Hematopoietic multipotent progenitor cell treated with erythropoietin and hydrocortisone succinate and interleukin-3 and kit ligand, for 17 days (in vitro differentiated cells): Measurements from ENCODE around the gene SLC19A1.
"Not testable (repeated sequence)": the region's sequence is repeated elsewhere in the genome, so short reads cannot be mapped to it uniquely, and the experiment has no call there.

ENCODE experiments used
- DNase-seq: peaks from one replicate; pipeline ENCODE4 v3.0.0-alpha.2; 2015; ENCODE audit warnings: low spot score

Gene SLC19A1

DNA sequence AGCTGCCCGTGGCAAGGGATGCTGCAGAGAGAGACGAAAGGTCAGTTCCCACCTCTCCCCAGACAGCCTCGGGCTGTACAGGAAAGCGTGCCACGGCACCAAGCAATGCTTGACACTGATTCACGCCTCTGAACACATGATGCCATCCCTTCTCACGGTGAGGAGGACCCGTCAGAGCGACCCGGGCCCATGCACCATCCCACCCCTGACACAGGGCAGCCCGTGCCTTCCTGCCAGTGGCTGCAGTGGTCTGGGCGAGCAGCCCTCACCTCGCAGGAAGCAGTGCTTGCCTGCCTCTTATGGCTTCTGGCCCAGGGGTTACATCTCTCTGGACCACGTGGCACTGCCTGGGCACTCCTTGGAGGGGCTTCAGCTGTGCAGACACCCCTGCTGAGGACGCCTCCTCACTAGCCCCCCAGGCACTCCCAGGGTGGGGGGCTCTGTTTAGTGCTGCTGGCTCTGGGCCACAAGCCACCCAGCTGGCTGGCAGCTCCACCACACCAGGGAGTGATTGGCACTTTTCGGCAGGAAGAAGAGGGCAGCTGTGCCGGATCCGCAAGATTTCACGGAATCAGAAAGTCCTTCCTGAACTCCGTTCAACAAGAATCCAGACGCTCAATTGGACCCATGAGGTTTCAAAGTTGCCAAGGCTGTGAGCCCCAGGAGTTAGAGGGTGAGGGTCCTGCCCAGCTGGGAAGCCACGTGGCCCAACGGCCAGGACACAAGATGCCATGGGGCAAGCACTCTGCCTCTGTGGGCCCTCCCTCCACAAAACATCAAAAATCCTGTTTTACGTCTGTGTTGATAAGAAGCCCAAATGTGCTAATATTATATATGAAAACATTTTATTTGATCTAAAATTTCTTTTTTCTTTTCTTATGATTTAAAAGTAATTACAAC lies 34.8 kb upstream of the SLC19A1 start:
- no peak for DNase-seq

DNA sequence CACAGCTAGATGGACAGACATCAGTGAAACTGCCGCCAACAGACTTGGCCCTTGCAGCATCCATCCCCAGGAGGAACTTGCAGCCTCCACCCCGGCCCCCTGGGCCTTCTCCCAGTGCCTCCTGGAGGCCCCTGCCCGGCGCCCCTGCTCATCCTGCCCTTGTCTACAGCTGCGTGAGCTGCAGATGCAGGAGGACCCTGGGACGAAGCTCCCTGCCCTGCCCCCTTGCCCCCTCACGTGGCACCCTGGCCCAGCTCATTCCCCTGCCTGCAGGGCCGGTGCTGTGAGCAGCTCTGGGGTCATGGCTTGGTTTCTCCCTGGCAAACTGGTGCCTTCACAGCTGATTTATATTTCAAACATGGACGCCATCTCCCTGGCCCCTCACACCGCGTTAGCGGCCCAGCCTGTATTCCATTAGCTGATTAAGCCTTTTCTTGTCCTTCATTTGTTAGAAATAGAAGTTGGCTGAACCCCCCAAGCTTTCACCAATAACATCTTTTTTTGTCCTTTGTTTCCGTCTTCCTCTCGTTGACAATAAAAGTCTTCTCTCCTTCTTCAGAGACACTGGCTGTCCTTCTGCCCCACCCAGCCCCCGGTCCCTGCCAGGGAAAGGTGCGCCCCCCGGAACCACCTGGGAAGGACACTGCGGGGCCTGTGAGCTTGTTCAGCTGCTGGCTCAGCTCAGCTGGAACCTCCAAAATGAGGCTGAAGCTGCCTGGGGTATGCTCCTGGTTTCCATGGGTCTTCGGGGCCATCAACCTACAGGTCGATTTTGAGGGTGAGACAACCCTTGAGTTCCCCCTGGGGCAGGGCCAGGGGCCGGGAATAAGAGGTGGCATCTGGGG lies 34.0 kb upstream of the SLC19A1 start:
- no peak for DNase-seq

DNA sequence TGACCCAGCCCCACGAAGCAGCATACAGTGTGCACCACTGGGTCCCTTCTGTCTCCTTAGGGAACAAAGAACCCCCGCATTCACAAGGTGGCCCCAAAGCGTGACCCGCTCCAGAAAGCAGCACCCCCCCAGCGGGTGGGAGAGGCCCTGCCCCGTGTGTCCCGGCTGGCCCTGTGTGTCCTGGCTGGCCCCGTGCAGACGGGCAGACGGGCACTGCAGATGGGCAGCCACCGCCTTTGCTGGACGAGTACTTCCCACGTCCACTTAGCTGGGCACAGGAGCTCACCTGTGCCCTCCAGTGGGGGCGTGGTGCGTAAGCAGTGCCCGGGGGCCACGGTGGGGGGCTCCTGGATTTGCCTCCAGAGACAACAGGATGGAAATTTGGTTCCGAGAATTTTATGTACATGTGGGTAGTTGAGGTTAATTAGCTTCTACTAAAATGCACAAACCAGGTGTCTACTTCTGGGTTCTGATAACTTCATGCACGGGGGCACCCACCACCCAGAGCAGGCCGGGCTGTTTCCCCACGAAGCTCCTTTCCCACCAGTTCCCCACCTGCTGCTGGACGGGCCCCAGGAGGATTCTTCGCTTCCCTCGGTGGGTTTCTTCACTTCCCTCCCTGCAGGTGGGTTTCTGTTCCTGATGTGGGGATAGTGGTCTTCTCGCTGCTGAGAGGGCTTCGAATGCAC lies 33.2 kb upstream of the SLC19A1 start:
- no peak for DNase-seq

DNA sequence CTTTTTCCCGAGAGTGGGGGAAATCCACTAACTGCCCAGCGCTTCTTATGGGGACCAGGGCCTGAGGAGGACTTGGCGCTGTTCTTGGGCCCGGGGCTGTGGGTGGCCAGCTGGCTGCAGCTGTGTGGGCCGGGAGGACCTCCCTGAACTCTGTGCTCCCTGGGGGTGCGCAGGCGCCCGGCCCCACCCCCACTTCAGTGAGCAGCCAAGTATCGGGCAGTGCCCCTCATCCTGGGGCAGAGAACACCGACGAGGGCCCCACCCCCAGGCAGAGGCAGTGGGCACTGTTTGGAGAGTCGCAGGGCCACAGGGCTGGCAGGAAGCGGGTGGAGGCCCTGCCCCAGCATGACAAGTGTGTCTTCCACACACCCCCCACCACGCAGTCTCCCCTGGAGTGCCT lies 32.5 kb upstream of the SLC19A1 start:
- no peak for DNase-seq

DNA sequence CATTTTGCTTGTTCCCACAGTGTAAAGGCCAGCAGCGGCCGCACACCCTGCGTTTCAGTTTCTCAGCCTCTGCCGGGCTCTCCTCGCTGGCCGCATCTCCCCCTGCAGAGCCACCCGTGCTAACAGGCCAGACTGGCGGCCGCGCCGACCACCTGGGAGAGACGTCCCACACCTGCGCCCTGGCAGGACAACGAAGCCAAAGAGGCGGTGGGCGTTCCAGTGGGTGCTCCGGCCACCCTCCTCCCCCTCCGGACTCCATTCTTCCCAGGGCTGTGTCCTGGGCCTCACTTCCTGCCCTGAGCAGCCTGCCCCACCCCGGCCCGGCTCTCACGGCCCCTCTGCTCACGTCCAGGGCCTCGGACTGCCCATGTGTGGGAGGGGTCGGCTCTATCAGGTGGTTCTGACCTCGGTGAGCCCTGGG lies 31.9 kb upstream of the SLC19A1 start:
- DNase-seq = no peak

DNA sequence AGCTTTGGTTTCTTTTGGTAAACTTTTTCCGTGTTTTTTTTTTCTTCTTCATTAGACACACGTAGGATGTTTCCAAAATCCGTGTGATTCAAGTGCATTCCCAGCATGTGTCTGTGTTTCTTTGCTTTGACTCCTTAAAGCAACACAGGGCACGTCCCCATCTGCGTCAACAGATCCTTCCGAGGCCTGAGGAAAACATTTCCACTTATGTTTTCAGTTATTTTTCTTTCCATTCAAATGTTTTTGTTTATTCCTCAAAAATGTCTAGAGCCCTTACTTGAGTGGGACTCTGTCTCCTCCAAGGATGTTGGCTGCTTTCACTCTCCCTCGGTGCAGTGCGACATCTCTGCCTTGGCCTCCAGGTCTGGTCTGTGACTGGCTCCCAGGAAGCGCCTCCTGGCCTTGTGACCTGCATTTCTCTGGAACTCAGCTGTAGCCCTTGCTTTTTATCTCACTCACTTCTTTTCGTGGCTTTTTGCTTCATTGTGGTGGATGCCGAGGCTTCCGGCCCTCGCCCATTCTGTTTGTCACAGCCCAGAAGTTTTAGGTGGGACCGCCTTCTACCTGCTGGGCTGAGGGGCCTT lies 31.3 kb upstream of the SLC19A1 start:
- DNase-seq = no peak

- no peak for DNase-seq
Measured at GRCh38 chr21:45572783-45573451, 30.7 kb upstream of the SLC19A1 start.

DNA sequence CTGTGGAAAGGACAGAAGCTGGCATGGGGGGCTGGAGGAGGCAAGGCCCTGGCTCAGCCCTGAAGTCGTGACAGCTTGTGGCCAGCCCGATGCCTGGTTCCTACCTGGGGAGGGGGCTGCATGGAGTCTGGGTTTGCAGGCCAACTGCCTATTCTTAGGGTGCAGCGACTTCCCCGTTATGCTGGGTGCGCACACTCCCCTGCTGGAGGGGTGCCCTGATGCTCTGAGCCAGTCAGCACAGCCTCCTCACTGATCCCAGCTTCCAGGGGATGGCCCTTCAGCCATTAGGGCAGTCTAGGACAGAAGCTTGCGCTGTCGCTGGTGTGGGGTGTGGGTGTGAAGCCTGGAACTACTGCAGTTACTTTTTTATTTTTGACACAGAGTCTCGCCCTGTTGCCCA lies 30.0 kb upstream of the SLC19A1 start:
- no peak for DNase-seq

DNA sequence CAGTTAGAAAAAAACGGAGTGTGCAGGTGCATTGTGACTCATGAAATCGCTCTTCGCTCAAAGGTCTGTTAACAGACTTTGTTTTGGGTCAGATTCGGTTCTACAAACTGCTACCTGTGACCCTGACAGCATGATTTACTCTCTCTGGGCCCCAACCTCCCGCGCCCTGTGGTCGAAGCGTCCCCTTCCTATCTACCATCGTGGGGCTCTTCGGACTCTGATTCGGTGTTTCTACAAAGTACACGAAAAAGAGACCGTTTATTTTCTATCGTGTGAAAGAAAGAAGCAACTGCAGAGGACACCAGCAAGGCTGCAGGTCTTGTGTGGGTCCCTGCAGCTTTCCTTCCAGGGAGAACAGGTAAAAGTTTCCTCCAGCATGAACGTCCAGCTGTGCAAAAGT lies 29.4 kb upstream of the SLC19A1 start:
- DNase-seq = no peak

- DNase-seq = no peak
Measured at GRCh38 chr21:45570826-45571601, 28.8 kb upstream of the SLC19A1 start.

- no peak for DNase-seq
Measured at GRCh38 chr21:45570071-45570470, 27.8 kb upstream of the SLC19A1 start.

- no peak for DNase-seq
Measured at GRCh38 chr21:45568383-45568782, 26.1 kb upstream of the SLC19A1 start.

GRCh38 chr21:45564137-45564536 lies 21.9 kb upstream of the SLC19A1 start:
- not testable (repeated sequence) for DNase-seq

DNA sequence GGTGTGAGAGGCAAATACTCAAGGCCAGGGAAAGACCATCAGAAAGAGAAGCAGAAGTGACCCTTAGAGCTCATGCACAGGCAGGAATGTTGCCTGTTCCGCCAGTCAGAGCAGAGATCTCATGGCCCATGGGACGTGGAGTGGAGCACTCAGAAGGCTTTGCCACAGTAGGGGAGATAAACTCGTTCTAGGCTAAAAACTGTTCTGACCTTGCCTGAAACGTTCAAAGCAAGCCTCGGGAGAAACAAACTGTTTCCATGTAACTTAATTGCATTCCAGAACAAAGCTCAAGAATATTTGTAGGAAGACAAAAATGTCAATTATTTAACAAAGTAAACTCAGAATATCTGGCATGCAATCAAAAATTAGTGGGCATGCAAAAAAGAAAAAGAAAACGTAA lies 20.7 kb upstream of the SLC19A1 start:
- no peak for DNase-seq

GRCh38 chr21:45562402-45562801 lies 20.2 kb upstream of the SLC19A1 start:
- no peak for DNase-seq

DNA sequence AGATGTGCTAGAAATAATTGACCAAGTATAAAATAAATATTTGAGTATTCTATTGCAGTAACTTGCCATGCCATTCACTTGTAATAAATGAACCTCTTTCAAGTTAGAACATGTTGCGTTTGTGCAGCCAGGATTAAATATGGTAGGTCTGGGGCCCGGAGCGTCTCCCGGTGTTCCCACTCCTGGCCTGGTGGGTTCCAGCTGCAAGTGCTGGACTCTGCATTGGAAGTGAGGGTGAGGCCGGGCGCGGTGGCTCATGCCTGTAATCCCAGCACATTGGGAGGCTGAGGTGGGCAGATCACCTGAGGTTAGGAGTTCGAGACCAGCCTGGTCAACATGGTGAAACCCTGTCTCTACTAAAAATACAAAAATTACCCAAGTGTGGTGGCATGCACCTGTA lies 19.0 kb upstream of the SLC19A1 start:
- not testable (repeated sequence) for DNase-seq

GRCh38 chr21:45560106-45561021 lies 18.1 kb upstream of the SLC19A1 start:
- no peak for DNase-seq

GRCh38 chr21:45559216-45560105 lies 17.2 kb upstream of the SLC19A1 start:
- no peak for DNase-seq
